BJ (cell line): Measurements from ENCODE around the gene SUGP2. TPM values are rescaled to one million over a fixed set of nuclear protein-coding genes. Genes with fewer than 3 reads are reported as not detected.

ENCODE experiments used
- CTCF ChIA-PET: fragments of 350-600 bp; formaldehyde crosslinking; extraction: SDS; loops from one replicate; lab custom pipeline; 2021; ENCODE audit warnings: antibody characterized with exemption, inconsistent platforms; lab: Yijun Ruan, JAX
- POLR2A ChIA-PET: fragments of 300-600 bp; sonication (Branson Sonifier 250); formaldehyde crosslinking; extraction: SDS; loops from one replicate; lab custom pipeline; 2021; ENCODE audit warnings: antibody characterized with exemption; lab: Charles Lee
- DNase-seq: peaks from one replicate; pipeline ENCODE4 v3.0.0-alpha.2; 2011; ENCODE audit warnings: low read depth
- H3K27me3 ChIP-seq: 2 replicates; pipeline ENCODE4 v1.6.0; 2011; ENCODE audit warnings: low read length; ENCODE audit not compliant: control insufficient read depth, insufficient read depth
- H3K36me3 ChIP-seq: 2 replicates; pipeline ENCODE4 v1.5.1; 2011; ENCODE audit warnings: low read length; ENCODE audit not compliant: control insufficient read depth, insufficient read depth
- H3K4me3 ChIP-seq: 2 replicates; pipeline ENCODE4 v1.5.1; 2011; ENCODE audit warnings: low read depth, mild to moderate bottlenecking, control low read depth, low read length
- CTCF ChIP-seq: IDR thresholded peaks from 2 replicates; pipeline ENCODE4 v1.5.1; 2011; ENCODE audit warnings: low read depth, mild to moderate bottlenecking, control low read depth, inconsistent platforms, low read length, moderate library complexity; ENCODE audit not compliant: insufficient read depth
- polyA plus RNA-seq: library from polyadenylated mRNA; depleted of rRNA; stranded (reverse); fragments of >200 nt; gene quantifications from 2 replicates; pipeline ENCODE4 v1.2.3, GENCODE V29; 2011

The SUGP2 gene
- polyA plus RNA-seq, 1 experiment = 37.4 TPM

DNA sequence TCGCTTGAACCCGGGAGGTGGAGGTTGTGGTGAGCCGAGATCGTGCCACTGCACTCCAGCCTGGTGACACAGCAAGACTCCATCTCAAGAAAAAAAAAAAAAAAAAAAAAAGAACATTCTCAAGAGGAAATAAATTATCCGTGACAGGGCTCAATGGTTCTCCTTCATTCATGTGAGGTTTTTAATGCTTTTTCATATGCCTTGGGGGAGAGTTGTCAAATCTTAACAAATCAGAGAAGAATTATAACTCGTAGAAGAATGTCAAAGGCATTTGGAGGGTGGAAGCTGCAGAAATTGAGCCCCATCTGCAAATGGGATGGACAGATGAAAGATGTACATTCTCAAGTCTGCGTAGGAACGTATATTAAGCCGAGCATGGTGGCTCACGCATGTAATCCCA, 57.4 kb downstream of the SUGP2 start:
- Histone ChIP-seq H3K36me3 (no peaks in the 10 kb centered on the region), H3K27me3 (no peaks in the 10 kb centered on the region), H3K4me3 (no peak overlapping the region)
- POLR2A ChIA-PET = no interaction called here
- CTCF ChIA-PET = interaction anchor here (4.0 kb wide), 1 partner anchor 11 kb away, joined by 21 read pairs; no protein-coding TSS in a partner anchor
- no peak for TF ChIP-seq CTCF
- DNase-seq = no peak

DNA sequence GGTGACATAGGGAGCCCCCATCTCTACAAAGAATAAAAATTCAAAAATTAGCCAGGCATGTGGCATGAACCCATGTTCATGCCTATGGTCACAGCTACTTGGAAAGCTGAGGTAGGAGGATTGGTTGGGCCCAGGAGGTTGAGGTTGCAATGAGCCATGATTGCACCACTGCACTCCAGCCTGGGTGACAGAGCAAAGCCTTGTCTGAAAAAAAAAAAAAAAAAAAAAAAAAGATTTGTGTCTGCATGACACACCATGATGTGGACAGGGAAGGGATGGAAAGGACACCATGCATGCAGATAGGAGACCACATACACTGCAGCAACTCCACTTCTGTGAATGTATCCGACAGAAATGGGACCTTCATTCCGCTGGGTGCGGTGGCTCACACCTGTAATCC, 58.3 kb downstream of the SUGP2 start:
- Histone ChIP-seq H3K4me3 (no peak overlapping the region), H3K36me3 (no peaks in the 10 kb centered on the region), H3K27me3 (no peaks in the 10 kb centered on the region)
- ChIA-PET CTCF (interaction anchor here (1.0 kb wide), 1 partner anchor 12 kb away, joined by 4 read pairs; no protein-coding TSS in a partner anchor), POLR2A (no interaction called here)
- TF ChIP-seq CTCF = no peak
- DNase-seq = no peak

- no peaks in the 10 kb centered on the region for H3K36me3 ChIP-seq
- no peak for TF ChIP-seq CTCF
- no peak for DNase-seq
- no peak overlapping the region for H3K4me3 ChIP-seq
- ChIA-PET POLR2A (no interaction called here), CTCF (interaction anchor here (0.7 kb wide), 1 partner anchor 1063 kb away, joined by 3 read pairs; no protein-coding TSS in a partner anchor)
- H3K27me3 ChIP-seq = no peaks in the 10 kb centered on the region
Observed at GRCh38 chr19:18972851-18973250, 60.5 kb downstream of the SUGP2 start.

GRCh38 chr19:18972301-18972811, 61.0 kb downstream of the SUGP2 start:
- H3K36me3 ChIP-seq = no peaks in the 10 kb centered on the region
- POLR2A ChIA-PET = no interaction called here
- no peak for TF ChIP-seq CTCF
- DNase-seq = no peak
- no peak overlapping the region for H3K4me3 ChIP-seq
- CTCF ChIA-PET = interaction anchor here (0.7 kb wide), 1 partner anchor 1064 kb away, joined by 3 read pairs; no protein-coding TSS in a partner anchor
- H3K27me3 ChIP-seq = no peaks in the 10 kb centered on the region

- DNase-seq = no peak
- CTCF ChIA-PET = interaction anchor here (1.2 kb wide), 1 partner anchor 12 kb away, joined by 3 read pairs; no protein-coding TSS in a partner anchor
- no peak overlapping the region for H3K4me3 ChIP-seq
- no peaks in the 10 kb centered on the region for H3K27me3 ChIP-seq
- POLR2A ChIA-PET = no interaction called here
- no peak for TF ChIP-seq CTCF
- no peaks in the 10 kb centered on the region for H3K36me3 ChIP-seq
Observed at GRCh38 chr19:18969931-18970659, 63.2 kb downstream of the SUGP2 start.
